Stomach (tissue), 9 donors: ENCODE measurements around the gene SHISA5. TPM values are rescaled to one million over a fixed set of nuclear protein-coding genes. Genes with fewer than 3 reads are reported as not detected.

ENCODE experiments used
- DNase-seq, 2 donors: peaks; one replicate each; pipeline versions ENCODE4 v3.0.0 to v3.0.0-alpha.2; 2013 to 2019
- H3K27ac ChIP-seq, 5 donors: fragments of 200-600 bp in 4 of 5; sonication (generic) in 4 of 5; one replicate each; pipeline ENCODE4 v1.5.1; 2013 to 2019; ENCODE audit warnings: mild to moderate bottlenecking in 1 of 5, moderate library complexity in 1 of 5
- H3K27me3 ChIP-seq, 3 donors: fragments of 200-600 bp; sonication (generic); one replicate each; pipeline ENCODE4 v1.5.1; 2017 to 2019; ENCODE audit warnings: mixed run types in 1 of 3
- H3K36me3 ChIP-seq, 4 donors: fragments of 200-600 bp; sonication (generic); 1 replicate in 3 of 4; 2 replicates in 1 of 4; pipeline ENCODE4 v1.5.1; 2016 to 2019
- H3K4me1 ChIP-seq, 4 donors: fragments of 200-600 bp; sonication (generic); one replicate each; pipeline ENCODE4 v1.5.1; 2016 to 2019
- H3K4me3 ChIP-seq, 4 donors: fragments of 200-600 bp; sonication (generic) in 3 of 4; one replicate each; pipeline ENCODE4 v1.5.1; 2016 to 2019; ENCODE audit warnings: mild to moderate bottlenecking in 1 of 4
- H3K9me3 ChIP-seq, 4 donors: fragments of 200-600 bp; sonication (generic); one replicate each; pipeline ENCODE4 v1.5.1; 2016 to 2019
- CTCF ChIP-seq, 7 experiments: fragments of 450-650 bp in 4 of 7; fragments of 200-600 bp in 3 of 7; sonication (generic) in 3 of 7; IDR thresholded peaks; one replicate each; pipeline ENCODE4 v1.5.1; 2016 to 2019; ENCODE audit warnings: antibody characterized with exemption in 7 of 7, control low read depth in 2 of 7, mild to moderate bottlenecking in 1 of 7
- EP300 ChIP-seq: sonication (generic); formaldehyde crosslinking; IDR thresholded peaks from one replicate; pipeline ENCODE4 v1.6.1; 2017; ENCODE audit warnings: antibody characterized with exemption
- POLR2A ChIP-seq, 4 donors: fragments of 450-650 bp; IDR thresholded peaks; one replicate each; pipeline ENCODE4 v1.6.1; 2016; ENCODE audit warnings: antibody characterized with exemption in 4 of 4, control low read depth in 2 of 4, mild to moderate bottlenecking in 1 of 4, moderate library complexity in 1 of 4
- POLR2AphosphoS5 ChIP-seq, 3 donors: sonication (generic); formaldehyde crosslinking; IDR thresholded peaks; one replicate each; pipeline ENCODE4 v1.6.1; 2016; ENCODE audit warnings: antibody characterized with exemption in 3 of 3
- WGBS, 5 donors: extraction: QIAGEN DNeasy Blood & Tissue Kit in 3 of 5; methylation state at CpG; one replicate each; pipeline versions ENCODE4 v1.1.5 to v1.1.7; 2013 to 2018; 5-methylcytosine and 5-hydroxymethylcytosine counted together
- intact Hi-C: fragments of 100-400 bp; cut with DNase I; formaldehyde crosslinking; loops from one replicate; pipeline ENCODE4 v1.15.1; 2023; ENCODE audit warnings: low total_unique reads
- polyA plus RNA-seq, 3 donors: library from polyadenylated mRNA; stranded (reverse); fragments of 200-250 nt; gene quantifications; one replicate each; pipeline ENCODE4 v1.2.3, GENCODE V29; 2013
- total RNA-seq, 5 donors: library from RNA; depleted of rRNA; stranded (reverse); fragments of >200 nt; gene quantifications; one replicate each; pipeline versions ENCODE4 v1.1.0 to v1.2.3, GENCODE V29; 2014 to 2016
- donor health status: healthy with polysubstance abuse.
- donor health status: Bipolar disorder and iron deficiency.
- donor health status: healthy.

Gene SHISA5
- total and polyA plus RNA-seq, 8 donors = 43.4 to 182 (median 58.1) TPM

GRCh38 chr3:48423883-48424695 lies 79.9 kb downstream of the SHISA5 start:
- H3K4me3 ChIP-seq = no peak overlapping the region
- intact Hi-C loops = no loop called here
- TF ChIP-seq POLR2AphosphoS5 (IDR thresholded peaks at IDR 0.05) = no peak
- TF ChIP-seq POLR2A (IDR thresholded peaks at IDR 0.05) = no peak
- TF ChIP-seq CTCF (IDR thresholded peaks at IDR 0.05) = no peak
- TF ChIP-seq EP300 = no peak
- peaks cover 7 to 54% (median 44%) of the 10 kb centered on the region in 4 donors for H3K36me3 ChIP-seq
- peaks cover 44 to 70% (median 58%) of the 10 kb centered on the region in 4 donors for H3K4me1 ChIP-seq
- no peaks in the 10 kb centered on the region for H3K9me3 ChIP-seq
- WGBS, 5 donors = 80 to 89% (median 89%) methylated on average over 7 to 27 of the region's 27 CpGs
- H3K27me3 ChIP-seq = peaks cover 0 to 5% (median 0%) of the 10 kb centered on the region in 3 donors
- no peak overlapping the region for H3K27ac ChIP-seq
- DNase-seq = no peak

GRCh38 chr3:48423241-48423882 lies 80.6 kb downstream of the SHISA5 start:
- no peak for TF ChIP-seq EP300
- no peak for TF ChIP-seq POLR2A (IDR thresholded peaks at IDR 0.05)
- no peak for TF ChIP-seq CTCF (IDR thresholded peaks at IDR 0.05)
- no peak for TF ChIP-seq POLR2AphosphoS5 (IDR thresholded peaks at IDR 0.05)
- no peaks in the 10 kb centered on the region for H3K9me3 ChIP-seq
- no peak overlapping the region for H3K27ac ChIP-seq
- 86 to 91% (median 87%) methylated on average over 5 to 25 of the region's 25 CpGs for WGBS, 5 donors
- intact Hi-C loops = no loop called here
- peaks cover 0 to under 1% (median 0%) of the 10 kb centered on the region in 3 donors for H3K27me3 ChIP-seq
- DNase-seq = no peak
- no peak overlapping the region for H3K4me3 ChIP-seq
- peaks cover 43 to 65% (median 55%) of the 10 kb centered on the region in 4 donors for H3K4me1 ChIP-seq
- peaks cover 14 to 61% (median 51%) of the 10 kb centered on the region in 4 donors for H3K36me3 ChIP-seq

GRCh38 chr3:48422681-48423080 lies 81.3 kb downstream of the SHISA5 start:
- Histone ChIP-seq H3K36me3 (peaks cover 21 to 68% (median 58%) of the 10 kb centered on the region in 4 donors), H3K9me3 (no peaks in the 10 kb centered on the region), H3K4me3 (no peak overlapping the region), H3K27ac (no peak overlapping the region), H3K27me3 (no peaks in the 10 kb centered on the region), H3K4me1 (peaks cover 36 to 59% (median 48%) of the 10 kb centered on the region in 4 donors)
- WGBS, 5 donors = 79 to 87% (median 84%) methylated on average over 7 to 8 of the region's 8 CpGs
- TF ChIP-seq EP300 = no peak
- TF ChIP-seq CTCF (IDR thresholded peaks at IDR 0.05) = no peak
- no peak for TF ChIP-seq POLR2AphosphoS5 (IDR thresholded peaks at IDR 0.05)
- no peak for TF ChIP-seq POLR2A (IDR thresholded peaks at IDR 0.05)
- no peak for DNase-seq
- intact Hi-C loops = no loop called here

GRCh38 chr3:48422272-48422671 lies 81.7 kb downstream of the SHISA5 start:
- Histone ChIP-seq H3K4me3 (no peak overlapping the region), H3K27ac (no peak overlapping the region), H3K9me3 (no peaks in the 10 kb centered on the region), H3K36me3 (peaks cover 25 to 72% (median 62%) of the 10 kb centered on the region in 4 donors), H3K27me3 (no peaks in the 10 kb centered on the region), H3K4me1 (peaks cover 32 to 54% (median 44%) of the 10 kb centered on the region in 4 donors)
- intact Hi-C loops = no loop called here
- no peak for TF ChIP-seq EP300
- no peak for DNase-seq
- WGBS, 5 donors = 53 to 83% (median 69%) methylated on average over 2 to 3 of the region's 3 CpGs
